Measurements from ENCODE around the gene ZFYVE28. TPM values are rescaled to one million over a fixed set of nuclear protein-coding genes. Genes with fewer than 3 reads are reported as not detected.

Gene ZFYVE28
- total and polyA plus RNA-seq, 12 donors: 4.3 to 24.6 (median 16.0) TPM

GRCh38 chr4:2301806-2302205 is 116.6 kb downstream of the ZFYVE28 start:
- Histone ChIP-seq H3K4me3 (no peak overlapping the region), H3K27ac (no peak overlapping the region), H3K36me3 (replicated peaks in 1 of 2) (no peaks in the 10 kb centered on the region), H3K9me3 (replicated peaks in 1 of 3) (no peaks in the 10 kb centered on the region), H3K27me3 (no peaks in the 10 kb centered on the region), H3K4me1 (replicated peaks in 1 of 2) (peaks cover 0 to 4% of the 10 kb centered on the region in 2 donors)
- TF ChIP-seq POLR2A (IDR thresholded peaks at IDR 0.05) (no peak), CTCF (IDR thresholded peaks at IDR 0.05) (no peak)
- intact Hi-C loops (cut with DNase I): no loop called here
- DNase-seq: peak in 1 of 7 donors; percentile 35
- WGBS, 4 donors: 80 to 88% (median 86%) methylated on average over 19 of the region's 19 CpGs

GRCh38 chr4:2301225-2301642 is 117.2 kb downstream of the ZFYVE28 start:
- Histone ChIP-seq H3K27me3 (no peaks in the 10 kb centered on the region), H3K27ac (no peak overlapping the region), H3K4me3 (no peak overlapping the region), H3K9me3 (replicated peaks in 1 of 3) (no peaks in the 10 kb centered on the region), H3K4me1 (replicated peaks in 1 of 2) (peaks cover 0 to 9% of the 10 kb centered on the region in 2 donors), H3K36me3 (replicated peaks in 1 of 2) (no peaks in the 10 kb centered on the region)
- 87 to 98% (median 92%) methylated on average over 8 to 14 of the region's 14 CpGs for WGBS, 4 donors
- intact Hi-C loops (cut with DNase I): no loop called here
- DNase-seq: no peak
- TF ChIP-seq POLR2A (IDR thresholded peaks at IDR 0.05) (no peak), CTCF (IDR thresholded peaks at IDR 0.05) (no peak)

- DNase-seq: peak in 2 of 7 donors; percentile 19 to 36
- no peak overlapping the region for H3K27ac ChIP-seq
- TF ChIP-seq CTCF (IDR thresholded peaks at IDR 0.05) (no peak), POLR2A (IDR thresholded peaks at IDR 0.05) (no peak)
- H3K4me1 ChIP-seq (replicated peaks in 1 of 2): peaks cover 0 to 12% of the 10 kb centered on the region in 2 donors
- H3K9me3 ChIP-seq (replicated peaks in 1 of 3): no peaks in the 10 kb centered on the region
- H3K4me3 ChIP-seq: no peak overlapping the region
- WGBS, 4 donors: 94 to 95% (median 95%) methylated on average over 37 of the region's 37 CpGs
- intact Hi-C loops (cut with DNase I): no loop called here
- H3K36me3 ChIP-seq (replicated peaks in 1 of 2): no peaks in the 10 kb centered on the region
- H3K27me3 ChIP-seq: no peaks in the 10 kb centered on the region
Measured at GRCh38 chr4:2300431-2301224, 117.8 kb downstream of the ZFYVE28 start.

- Histone ChIP-seq H3K4me3 (no peak overlapping the region), H3K4me1 (replicated peaks in 1 of 2) (peaks cover 0 to 12% of the 10 kb centered on the region in 2 donors), H3K27me3 (no peaks in the 10 kb centered on the region), H3K9me3 (replicated peaks in 1 of 3) (no peaks in the 10 kb centered on the region), H3K27ac (no peak overlapping the region), H3K36me3 (replicated peaks in 1 of 2) (no peaks in the 10 kb centered on the region)
- intact Hi-C loops (cut with DNase I): no loop called here
- peak in 1 of 7 donors; percentile 11 for DNase-seq
- WGBS, 4 donors: 95 to 100% (median 98%) methylated on average over 2 of the region's 2 CpGs
- no peak for TF ChIP-seq POLR2A (IDR thresholded peaks at IDR 0.05)
- TF ChIP-seq CTCF (IDR thresholded peaks at IDR 0.05): no peak
Measured at GRCh38 chr4:2299794-2300193, 118.7 kb downstream of the ZFYVE28 start.

Measured in adrenal gland (tissue), 12 donors.